Activated naive CD4-positive, alpha-beta T cell treated with anti-CD3 and anti-CD28 coated beads, Interleukin-2, amount 50 U/mL, for 24 hours (primary cell): ENCODE results near the gene NRROS.

Experiments used
- H3K27ac Mint-ChIP-seq: one replicate; pipeline ENCODE4 v1.8.0; 2021; ENCODE audit warnings: mild to moderate bottlenecking, mixed read lengths
- H3K27me3 Mint-ChIP-seq: one replicate; pipeline ENCODE4 v1.8.0; 2021; ENCODE audit warnings: mixed read lengths
- H3K36me3 Mint-ChIP-seq: one replicate; pipeline ENCODE4 v1.8.0; 2021; ENCODE audit warnings: mixed read lengths
- H3K4me1 Mint-ChIP-seq: one replicate; pipeline ENCODE4 v1.8.0; 2021; ENCODE audit warnings: mixed read lengths
- H3K4me3 Mint-ChIP-seq: one replicate; pipeline ENCODE4 v1.8.0; 2021; ENCODE audit warnings: mild to moderate bottlenecking, mixed read lengths
- H3K9me3 Mint-ChIP-seq: one replicate; pipeline ENCODE4 v1.8.0; 2021; ENCODE audit warnings: mixed read lengths

Gene NRROS

GRCh38 chr3:196673632-196674031, 34.1 kb downstream of the NRROS start:
- no peak overlapping the region for H3K27ac Mint-ChIP-seq
- no peaks in the 10 kb centered on the region for H3K36me3 Mint-ChIP-seq
- peaks cover 27% of the 10 kb centered on the region for H3K4me1 Mint-ChIP-seq
- no peaks in the 10 kb centered on the region for H3K9me3 Mint-ChIP-seq
- H3K4me3 Mint-ChIP-seq: no peak overlapping the region
- H3K27me3 Mint-ChIP-seq: no peaks in the 10 kb centered on the region

- no peak overlapping the region for H3K27ac Mint-ChIP-seq
- H3K9me3 Mint-ChIP-seq: no peaks in the 10 kb centered on the region
- peaks cover 11% of the 10 kb centered on the region for H3K4me1 Mint-ChIP-seq
- no peaks in the 10 kb centered on the region for H3K27me3 Mint-ChIP-seq
- no peak overlapping the region for H3K4me3 Mint-ChIP-seq
- H3K36me3 Mint-ChIP-seq: no peaks in the 10 kb centered on the region
Measured at GRCh38 chr3:196677353-196677752, 37.9 kb downstream of the NRROS start.

- Mint-ChIP-seq H3K27ac (peak overlapping the region; percentile 1), H3K36me3 (no peaks in the 10 kb centered on the region), H3K9me3 (no peaks in the 10 kb centered on the region), H3K4me1 (peaks cover 11% of the 10 kb centered on the region), H3K4me3 (no peak overlapping the region), H3K27me3 (no peaks in the 10 kb centered on the region)
Measured at GRCh38 chr3:196677931-196678330, 38.4 kb downstream of the NRROS start.

GRCh38 chr3:196684548-196685407, 45.3 kb downstream of the NRROS start:
- no peak overlapping the region for H3K27ac Mint-ChIP-seq
- H3K9me3 Mint-ChIP-seq: no peaks in the 10 kb centered on the region
- H3K27me3 Mint-ChIP-seq: no peaks in the 10 kb centered on the region
- no peaks in the 10 kb centered on the region for H3K36me3 Mint-ChIP-seq
- H3K4me1 Mint-ChIP-seq: peaks cover 14% of the 10 kb centered on the region
- no peak overlapping the region for H3K4me3 Mint-ChIP-seq

GRCh38 chr3:196686436-196686835, 46.9 kb downstream of the NRROS start:
- H3K36me3 Mint-ChIP-seq: no peaks in the 10 kb centered on the region
- peaks cover 14% of the 10 kb centered on the region for H3K4me1 Mint-ChIP-seq
- no peaks in the 10 kb centered on the region for H3K9me3 Mint-ChIP-seq
- H3K4me3 Mint-ChIP-seq: no peak overlapping the region
- no peaks in the 10 kb centered on the region for H3K27me3 Mint-ChIP-seq
- H3K27ac Mint-ChIP-seq: no peak overlapping the region

- H3K36me3 Mint-ChIP-seq: no peaks in the 10 kb centered on the region
- peak overlapping the region; percentile 4 for H3K27ac Mint-ChIP-seq
- H3K4me1 Mint-ChIP-seq: peaks cover 14% of the 10 kb centered on the region
- H3K4me3 Mint-ChIP-seq: no peak overlapping the region
- no peaks in the 10 kb centered on the region for H3K9me3 Mint-ChIP-seq
- H3K27me3 Mint-ChIP-seq: no peaks in the 10 kb centered on the region
Measured at GRCh38 chr3:196688349-196688748, 48.9 kb downstream of the NRROS start.

- Mint-ChIP-seq H3K27me3 (no peaks in the 10 kb centered on the region), H3K4me3 (no peak overlapping the region), H3K27ac (no peak overlapping the region), H3K9me3 (no peaks in the 10 kb centered on the region), H3K4me1 (peaks cover 3% of the 10 kb centered on the region), H3K36me3 (no peaks in the 10 kb centered on the region)
Measured at GRCh38 chr3:196689941-196690660, 50.6 kb downstream of the NRROS start.

- H3K4me3 Mint-ChIP-seq: no peak overlapping the region
- no peak overlapping the region for H3K27ac Mint-ChIP-seq
- H3K27me3 Mint-ChIP-seq: no peaks in the 10 kb centered on the region
Measured at GRCh38 chr3:196691386-196691785, 51.9 kb downstream of the NRROS start.

GRCh38 chr3:196694202-196694638, 54.7 kb downstream of the NRROS start:
- Mint-ChIP-seq H3K9me3 (no peaks in the 10 kb centered on the region), H3K4me1 (no peaks in the 10 kb centered on the region), H3K36me3 (no peaks in the 10 kb centered on the region), H3K4me3 (no peak overlapping the region), H3K27ac (peak overlapping the region; percentile 35), H3K27me3 (no peaks in the 10 kb centered on the region)

More at GRCh38 chr3:196691386-196691785, 51.9 kb downstream of the NRROS start:
- Mint-ChIP-seq H3K9me3 (no peaks in the 10 kb centered on the region), H3K4me1 (no peaks in the 10 kb centered on the region), H3K36me3 (no peaks in the 10 kb centered on the region)

- Mint-ChIP-seq H3K9me3 (no peaks in the 10 kb centered on the region), H3K4me3 (peak overlapping the region; percentile 33), H3K27me3 (no peaks in the 10 kb centered on the region), H3K36me3 (no peaks in the 10 kb centered on the region), H3K27ac (peak overlapping the region; percentile 93), H3K4me1 (no peaks in the 10 kb centered on the region)
Measured at GRCh38 chr3:196694941-196695848, 55.7 kb downstream of the NRROS start.

- H3K9me3 Mint-ChIP-seq: no peaks in the 10 kb centered on the region
- no peaks in the 10 kb centered on the region for H3K27me3 Mint-ChIP-seq
- no peaks in the 10 kb centered on the region for H3K4me1 Mint-ChIP-seq
- H3K4me3 Mint-ChIP-seq: peak overlapping the region; percentile 33
- H3K36me3 Mint-ChIP-seq: no peaks in the 10 kb centered on the region
- H3K27ac Mint-ChIP-seq: peak overlapping the region; percentile 93
Measured at GRCh38 chr3:196695849-196696226, 56.3 kb downstream of the NRROS start.

- H3K36me3 Mint-ChIP-seq: no peaks in the 10 kb centered on the region
- no peak overlapping the region for H3K27ac Mint-ChIP-seq
- no peak overlapping the region for H3K4me3 Mint-ChIP-seq
- H3K4me1 Mint-ChIP-seq: no peaks in the 10 kb centered on the region
- H3K27me3 Mint-ChIP-seq: no peaks in the 10 kb centered on the region
- no peaks in the 10 kb centered on the region for H3K9me3 Mint-ChIP-seq
Measured at GRCh38 chr3:196697270-196697669, 57.8 kb downstream of the NRROS start.

GRCh38 chr3:196699749-196700148, 60.3 kb downstream of the NRROS start:
- H3K27me3 Mint-ChIP-seq: no peaks in the 10 kb centered on the region
- no peaks in the 10 kb centered on the region for H3K36me3 Mint-ChIP-seq
- no peaks in the 10 kb centered on the region for H3K9me3 Mint-ChIP-seq
- H3K27ac Mint-ChIP-seq: no peak overlapping the region
- H3K4me1 Mint-ChIP-seq: no peaks in the 10 kb centered on the region
- no peak overlapping the region for H3K4me3 Mint-ChIP-seq

- H3K4me3 Mint-ChIP-seq: no peak overlapping the region
- no peaks in the 10 kb centered on the region for H3K27me3 Mint-ChIP-seq
- no peaks in the 10 kb centered on the region for H3K9me3 Mint-ChIP-seq
- no peak overlapping the region for H3K27ac Mint-ChIP-seq
- no peaks in the 10 kb centered on the region for H3K4me1 Mint-ChIP-seq
- H3K36me3 Mint-ChIP-seq: no peaks in the 10 kb centered on the region
Measured at GRCh38 chr3:196700801-196701200, 61.3 kb downstream of the NRROS start.

GRCh38 chr3:196706327-196706726, 66.8 kb downstream of the NRROS start:
- Mint-ChIP-seq H3K9me3 (no peaks in the 10 kb centered on the region), H3K27me3 (no peaks in the 10 kb centered on the region), H3K4me3 (no peak overlapping the region), H3K27ac (no peak overlapping the region), H3K4me1 (peaks cover 14% of the 10 kb centered on the region), H3K36me3 (peaks cover 2% of the 10 kb centered on the region)
